ENCODE measurements around the gene PRSS50.

DNA sequence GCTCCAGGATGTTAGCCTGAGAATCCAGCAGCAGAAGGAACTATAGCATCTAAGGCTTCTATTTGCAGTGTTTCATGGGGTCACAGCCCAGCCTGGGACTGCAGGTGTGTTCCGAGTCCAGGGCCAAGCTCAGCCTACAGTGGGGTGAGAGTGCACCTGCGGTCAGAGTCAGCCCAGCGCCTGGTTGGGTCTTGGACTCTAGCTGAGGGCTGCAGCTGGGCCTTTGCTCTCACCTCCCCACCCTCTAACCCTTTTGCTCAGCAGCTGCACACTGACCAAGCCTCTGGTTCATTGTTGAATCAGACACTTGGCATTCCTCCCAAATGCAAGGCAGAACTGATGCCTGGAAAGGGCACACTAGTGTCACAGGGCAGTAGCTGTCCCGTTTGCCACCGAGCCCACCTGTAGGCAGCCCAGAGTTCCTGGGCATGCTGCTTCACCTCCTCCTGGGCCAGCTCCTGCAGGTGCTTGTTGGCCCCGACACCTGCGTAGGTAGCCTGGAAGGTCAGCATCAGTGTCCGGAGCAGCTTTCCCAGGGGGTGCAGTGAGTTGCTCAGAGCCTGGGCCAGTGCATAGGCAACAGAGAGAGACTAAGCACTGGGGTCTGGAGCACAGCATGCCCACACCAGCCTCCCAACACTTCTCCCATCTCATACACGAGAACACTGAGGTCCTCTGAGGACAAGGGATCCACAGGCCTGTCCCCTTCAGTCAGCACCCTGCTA, 41.7 kb downstream of the PRSS50 start:
- TF ChIP-seq PPARA (CRISPR knock-in tag; IDR thresholded peaks at IDR 0.05; ENCODE audit: borderline replicate concordance) (no peak), GLIS3 (CRISPR knock-in tag; IDR thresholded peaks at IDR 0.05) (no peak), ZFP3 (CRISPR knock-in tag; IDR thresholded peaks at IDR 0.05) (no peak), ZC3H10 (CRISPR knock-in tag; IDR thresholded peaks at IDR 0.05) (no peak), SNAI2 (CRISPR knock-in tag; IDR thresholded peaks at IDR 0.05) (no peak), BACH2 (CRISPR knock-in tag; IDR thresholded peaks at IDR 0.05; ENCODE audit: borderline replicate concordance) (no peak), OSR1 (CRISPR knock-in tag; IDR thresholded peaks at IDR 0.05) (no peak), ESRRG (CRISPR knock-in tag; IDR thresholded peaks at IDR 0.05) (no peak), ISL1 (CRISPR knock-in tag; IDR thresholded peaks at IDR 0.05) (no peak)
- TF ChIP-seq, protein P1, sequence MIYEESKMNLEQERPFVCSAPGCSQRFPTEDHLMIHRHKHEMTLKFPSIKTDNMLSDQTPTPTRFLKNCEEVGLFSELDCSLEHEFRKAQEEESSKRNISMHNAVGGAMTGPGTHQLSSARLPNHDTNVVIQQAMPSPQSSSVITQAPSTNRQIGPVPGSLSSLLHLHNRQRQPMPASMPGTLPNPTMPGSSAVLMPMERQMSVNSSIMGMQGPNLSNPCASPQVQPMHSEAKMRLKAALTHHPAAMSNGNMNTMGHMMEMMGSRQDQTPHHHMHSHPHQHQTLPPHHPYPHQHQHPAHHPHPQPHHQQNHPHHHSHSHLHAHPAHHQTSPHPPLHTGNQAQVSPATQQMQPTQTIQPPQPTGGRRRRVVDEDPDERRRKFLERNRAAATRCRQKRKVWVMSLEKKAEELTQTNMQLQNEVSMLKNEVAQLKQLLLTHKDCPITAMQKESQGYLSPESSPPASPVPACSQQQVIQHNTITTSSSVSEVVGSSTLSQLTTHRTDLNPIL (CRISPR knock-in tag; IDR thresholded peaks at IDR 0.05; ENCODE audit: low read depth) = no peak
- TF ChIP-seq, protein P2, sequence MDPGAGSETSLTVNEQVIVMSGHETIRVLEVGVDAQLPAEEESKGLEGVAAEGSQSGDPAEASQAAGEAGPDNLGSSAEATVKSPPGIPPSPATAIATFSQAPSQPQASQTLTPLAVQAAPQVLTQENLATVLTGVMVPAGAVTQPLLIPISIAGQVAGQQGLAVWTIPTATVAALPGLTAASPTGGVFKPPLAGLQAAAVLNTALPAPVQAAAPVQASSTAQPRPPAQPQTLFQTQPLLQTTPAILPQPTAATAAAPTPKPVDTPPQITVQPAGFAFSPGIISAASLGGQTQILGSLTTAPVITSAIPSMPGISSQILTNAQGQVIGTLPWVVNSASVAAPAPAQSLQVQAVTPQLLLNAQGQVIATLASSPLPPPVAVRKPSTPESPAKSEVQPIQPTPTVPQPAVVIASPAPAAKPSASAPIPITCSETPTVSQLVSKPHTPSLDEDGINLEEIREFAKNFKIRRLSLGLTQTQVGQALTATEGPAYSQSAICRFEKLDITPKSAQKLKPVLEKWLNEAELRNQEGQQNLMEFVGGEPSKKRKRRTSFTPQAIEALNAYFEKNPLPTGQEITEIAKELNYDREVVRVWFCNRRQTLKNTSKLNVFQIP (CRISPR knock-in tag; IDR thresholded peaks at IDR 0.05; ENCODE audit: borderline replicate concordance, low read depth) = no peak
